Mesothelial cell of epicardium (in vitro differentiated cells): Measurements from ENCODE around the gene PM20D1. TPM values are rescaled to one million over a fixed set of nuclear protein-coding genes. Genes with fewer than 3 reads are reported as not detected.
"Not testable (repeated sequence)": the region's sequence is repeated elsewhere in the genome, so short reads cannot be mapped to it uniquely, and the experiment has no call there.

Experiments
- DNase-seq, 2 experiments: peaks; one replicate each; pipeline ENCODE4 v3.0.0; 2021; ENCODE audit warnings: low spot score in 2 of 2; ENCODE audit not compliant: unreplicated experiment in 2 of 2
- H3K27ac Mint-ChIP-seq: 2 replicates; pipeline ENCODE4 v1.8.0; 2021; ENCODE audit warnings: mixed read lengths
- H3K27me3 Mint-ChIP-seq: 2 replicates; pipeline ENCODE4 v1.8.0; 2021; ENCODE audit warnings: low read depth, mixed read lengths
- H3K36me3 Mint-ChIP-seq: 2 replicates; pipeline ENCODE4 v1.8.0; 2021; ENCODE audit warnings: mixed read lengths
- H3K4me1 Mint-ChIP-seq: 2 replicates; pipeline ENCODE4 v1.8.0; 2021; ENCODE audit warnings: mixed read lengths
- H3K4me3 Mint-ChIP-seq: 2 replicates; pipeline ENCODE4 v1.8.0; 2021; ENCODE audit warnings: mild to moderate bottlenecking, moderate library complexity, mixed read lengths
- H3K9me3 Mint-ChIP-seq: 2 replicates; pipeline ENCODE4 v1.8.0; 2021; ENCODE audit warnings: mixed read lengths
- CTCF ChIP-seq: fragments of 200-600 bp; sonication (generic); IDR thresholded peaks from one replicate; pipeline ENCODE4 v1.5.0; 2021; ENCODE audit warnings: antibody characterized with exemption; ENCODE audit not compliant: unreplicated experiment
- total RNA-seq: library from RNA; stranded (reverse); gene quantifications from 3 replicates; pipeline ENCODE4 v1.2.1, GENCODE V29; 2021

PM20D1 gene
- total RNA-seq, 1 donor from 2014 or later, result not detected

- Mint-ChIP-seq H3K27me3 (no peaks in the 10 kb centered on the region), H3K27ac (no peak overlapping the region), H3K9me3 (peaks cover 30% of the 10 kb centered on the region), H3K4me3 (no peak overlapping the region), H3K4me1 (peaks cover 9% of the 10 kb centered on the region), H3K36me3 (peaks cover 9% of the 10 kb centered on the region)
- DNase-seq, result no peak
- TF ChIP-seq CTCF, result no peak
Measured at GRCh38 chr1:205880923-205881322, 31.0 kb upstream of the PM20D1 start.

- H3K27me3 Mint-ChIP-seq, result no peaks in the 10 kb centered on the region
- H3K36me3 Mint-ChIP-seq, result peaks cover 9% of the 10 kb centered on the region
- TF ChIP-seq CTCF, result no peak
- H3K4me3 Mint-ChIP-seq, result no peak overlapping the region
- no peak for DNase-seq
- peaks cover 30% of the 10 kb centered on the region for H3K9me3 Mint-ChIP-seq
- H3K27ac Mint-ChIP-seq, result no peak overlapping the region
- H3K4me1 Mint-ChIP-seq, result peaks cover 9% of the 10 kb centered on the region
Measured at GRCh38 chr1:205879974-205880373, 30.0 kb upstream of the PM20D1 start.

GRCh38 chr1:205878026-205878425, 28.1 kb upstream of the PM20D1 start:
- Mint-ChIP-seq H3K9me3 (peaks cover 30% of the 10 kb centered on the region), H3K4me1 (peaks cover 9% of the 10 kb centered on the region), H3K27ac (no peak overlapping the region), H3K27me3 (no peaks in the 10 kb centered on the region), H3K36me3 (peaks cover 9% of the 10 kb centered on the region), H3K4me3 (no peak overlapping the region)
- no peak for DNase-seq
- TF ChIP-seq CTCF, result no peak

- not testable (repeated sequence) for H3K27ac Mint-ChIP-seq, H3K27me3 Mint-ChIP-seq, H3K36me3 Mint-ChIP-seq, H3K4me1 Mint-ChIP-seq, H3K9me3 Mint-ChIP-seq, DNase-seq, H3K4me3 Mint-ChIP-seq
Measured at GRCh38 chr1:205873148-205873547, 23.2 kb upstream of the PM20D1 start.

- no peaks in the 10 kb centered on the region for H3K36me3 Mint-ChIP-seq
- peaks cover 4% of the 10 kb centered on the region for H3K9me3 Mint-ChIP-seq
- no peak overlapping the region for H3K27ac Mint-ChIP-seq
- no peak overlapping the region for H3K4me3 Mint-ChIP-seq
- no peak for TF ChIP-seq CTCF
- no peaks in the 10 kb centered on the region for H3K4me1 Mint-ChIP-seq
- H3K27me3 Mint-ChIP-seq, result no peaks in the 10 kb centered on the region
- DNase-seq, result no peak
Measured at GRCh38 chr1:205870236-205870635, 20.3 kb upstream of the PM20D1 start.

- Mint-ChIP-seq H3K36me3 (peaks cover 28% of the 10 kb centered on the region), H3K4me3 (no peak overlapping the region), H3K27ac (no peak overlapping the region), H3K4me1 (no peaks in the 10 kb centered on the region), H3K27me3 (no peaks in the 10 kb centered on the region), H3K9me3 (peaks cover 48% of the 10 kb centered on the region)
- no peak for DNase-seq
- no peak for TF ChIP-seq CTCF
Measured at GRCh38 chr1:205861540-205861939, 11.6 kb upstream of the PM20D1 start.
